Astrocyte (in vitro differentiated cells and primary cell): ENCODE data around the gene GOLGA6L9. TPM values are rescaled to one million over a fixed set of nuclear protein-coding genes. Genes with fewer than 3 reads are reported as not detected.
A peak's percentile ranks its signal among the peaks of the same experiment; 100 is the strongest.
"Not testable (repeated sequence)": the region's sequence is repeated elsewhere in the genome, so short reads cannot be mapped to it uniquely, and the experiment has no call there.

Source experiments
- DNase-seq: peaks from one replicate; pipeline ENCODE4 v3.0.0-alpha.2; 2010; ENCODE audit warnings: low read depth
- FAIRE-seq: peaks from 2 replicates; lab custom pipeline; 2011; peaks lifted over from hg19 to GRCh38; lab: Jason Lieb, UNC
- H2AFZ ChIP-seq: 2 replicates; pipeline ENCODE4 v1.6.0; 2012; ENCODE audit warnings: low read depth, low read length, inconsistent platforms
- H3K27ac ChIP-seq: 2 replicates; pipeline ENCODE4 v1.5.1; 2011; ENCODE audit warnings: low read depth, low read length, inconsistent platforms
- H3K27me3 ChIP-seq: 2 replicates; pipeline ENCODE4 v1.6.0; 2011; ENCODE audit warnings: low read length, inconsistent platforms; ENCODE audit not compliant: insufficient read depth
- H3K36me3 ChIP-seq: 2 replicates; pipeline ENCODE4 v1.5.1; 2011; ENCODE audit warnings: low read length, inconsistent platforms; ENCODE audit not compliant: insufficient read depth
- H3K4me1 ChIP-seq: 2 replicates; pipeline ENCODE4 v1.5.1; 2011; ENCODE audit warnings: low read length, inconsistent platforms; ENCODE audit not compliant: insufficient read depth
- H3K4me2 ChIP-seq: 2 replicates; pipeline ENCODE4 v1.6.0; 2012; ENCODE audit warnings: low read length, inconsistent platforms
- H3K4me3 ChIP-seq: 2 replicates; pipeline ENCODE4 v1.5.1; 2011; ENCODE audit warnings: low read depth, mild to moderate bottlenecking, low read length, inconsistent platforms; ENCODE audit not compliant: insufficient read depth
- H3K79me2 ChIP-seq: 2 replicates; pipeline ENCODE4 v1.6.0; 2012; ENCODE audit warnings: mild to moderate bottlenecking, low read length, inconsistent platforms; ENCODE audit not compliant: insufficient read depth
- H3K9ac ChIP-seq: 2 replicates; pipeline ENCODE4 v1.6.0; 2012; ENCODE audit warnings: mild to moderate bottlenecking, low read length, inconsistent platforms
- H3K9me3 ChIP-seq: 2 replicates; pipeline ENCODE4 v1.5.1; 2012; ENCODE audit warnings: low read depth, mild to moderate bottlenecking, low read length, inconsistent platforms; ENCODE audit not compliant: insufficient read depth
- H4K20me1 ChIP-seq: 2 replicates; pipeline ENCODE4 v1.6.0; 2012; ENCODE audit warnings: low read length, inconsistent platforms; ENCODE audit not compliant: insufficient read depth
- H3K27ac Mint-ChIP-seq: one replicate; pipeline ENCODE4 v1.8.0; 2021; ENCODE audit warnings: mild to moderate bottlenecking, mixed read lengths; ENCODE audit not compliant: unreplicated experiment
- H3K27me3 Mint-ChIP-seq: one replicate; pipeline ENCODE4 v1.8.0; 2021; ENCODE audit warnings: low read depth, mixed read lengths; ENCODE audit not compliant: unreplicated experiment
- H3K36me3 Mint-ChIP-seq: one replicate; pipeline ENCODE4 v1.8.0; 2021; ENCODE audit warnings: low read depth, mixed read lengths; ENCODE audit not compliant: unreplicated experiment
- H3K4me1 Mint-ChIP-seq: one replicate; pipeline ENCODE4 v1.8.0; 2021; ENCODE audit warnings: low read depth, mixed read lengths; ENCODE audit not compliant: unreplicated experiment
- H3K4me3 Mint-ChIP-seq: one replicate; pipeline ENCODE4 v1.8.0; 2021; ENCODE audit warnings: mild to moderate bottlenecking, moderate library complexity, mixed read lengths; ENCODE audit not compliant: unreplicated experiment
- H3K9me3 Mint-ChIP-seq: one replicate; pipeline ENCODE4 v1.8.0; 2021; ENCODE audit warnings: mild to moderate bottlenecking, mixed read lengths; ENCODE audit not compliant: unreplicated experiment
- EZH2 ChIP-seq: IDR thresholded peaks from 2 replicates; pipeline ENCODE4 v1.6.1; 2012; ENCODE audit warnings: mild to moderate bottlenecking, low read length, inconsistent platforms; ENCODE audit not compliant: insufficient read depth
- total RNA-seq: library from RNA; stranded (reverse); gene quantifications from 2 replicates; pipeline ENCODE4 v1.2.1, GENCODE V29; 2021
- TF ChIP-seq, protein P1 (sequence below): IDR thresholded peaks from 2 replicates; pipeline ENCODE4 v1.5.1; 2011; ENCODE audit warnings: low read depth, mild to moderate bottlenecking, inconsistent platforms, low read length, moderate library complexity; ENCODE audit not compliant: insufficient read depth

The GOLGA6L9 gene
- total RNA-seq, 1 donor from 2014 or later: 5.2 TPM

DNA sequence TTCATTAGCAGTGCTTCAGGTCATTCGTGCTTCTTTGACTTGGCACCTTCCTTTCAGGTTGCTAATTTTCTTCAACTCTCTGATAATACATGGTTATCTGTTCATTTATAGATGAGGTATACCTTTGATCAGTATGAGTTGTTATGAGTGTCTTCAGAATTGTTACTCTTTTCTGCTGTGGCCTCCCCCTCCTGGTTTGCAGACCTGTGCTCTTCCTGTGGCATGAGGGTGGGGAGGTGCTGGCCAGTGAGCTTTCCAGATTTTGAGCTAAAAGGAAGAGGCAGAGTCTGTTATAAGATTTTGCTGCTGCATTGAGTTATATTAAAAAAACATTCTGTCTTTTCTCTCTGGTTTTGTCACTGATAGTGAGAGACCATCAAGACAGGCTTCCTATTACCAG lies 30.8 kb upstream of the GOLGA6L9 start:
- no peak overlapping the region for H3K4me3 ChIP-seq
- FAIRE-seq: no peak
- no peaks in the 10 kb centered on the region for H3K36me3 ChIP-seq
- H2AFZ ChIP-seq: no peak overlapping the region
- H3K9ac ChIP-seq: no peak overlapping the region
- Mint-ChIP-seq H3K4me1 (peaks cover 29% of the 10 kb centered on the region), H3K27ac (no peak overlapping the region), H3K36me3 (peaks cover 6% of the 10 kb centered on the region), H3K4me3 (no peak overlapping the region), H3K9me3 (no peaks in the 10 kb centered on the region), H3K27me3 (no peaks in the 10 kb centered on the region)
- TF ChIP-seq EZH2: no peak
- TF ChIP-seq, protein P1, sequence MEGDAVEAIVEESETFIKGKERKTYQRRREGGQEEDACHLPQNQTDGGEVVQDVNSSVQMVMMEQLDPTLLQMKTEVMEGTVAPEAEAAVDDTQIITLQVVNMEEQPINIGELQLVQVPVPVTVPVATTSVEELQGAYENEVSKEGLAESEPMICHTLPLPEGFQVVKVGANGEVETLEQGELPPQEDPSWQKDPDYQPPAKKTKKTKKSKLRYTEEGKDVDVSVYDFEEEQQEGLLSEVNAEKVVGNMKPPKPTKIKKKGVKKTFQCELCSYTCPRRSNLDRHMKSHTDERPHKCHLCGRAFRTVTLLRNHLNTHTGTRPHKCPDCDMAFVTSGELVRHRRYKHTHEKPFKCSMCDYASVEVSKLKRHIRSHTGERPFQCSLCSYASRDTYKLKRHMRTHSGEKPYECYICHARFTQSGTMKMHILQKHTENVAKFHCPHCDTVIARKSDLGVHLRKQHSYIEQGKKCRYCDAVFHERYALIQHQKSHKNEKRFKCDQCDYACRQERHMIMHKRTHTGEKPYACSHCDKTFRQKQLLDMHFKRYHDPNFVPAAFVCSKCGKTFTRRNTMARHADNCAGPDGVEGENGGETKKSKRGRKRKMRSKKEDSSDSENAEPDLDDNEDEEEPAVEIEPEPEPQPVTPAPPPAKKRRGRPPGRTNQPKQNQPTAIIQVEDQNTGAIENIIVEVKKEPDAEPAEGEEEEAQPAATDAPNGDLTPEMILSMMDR: no peak
- no peaks in the 10 kb centered on the region for H4K20me1 ChIP-seq
- peaks cover 2% of the 10 kb centered on the region for H3K4me1 ChIP-seq
- H3K27ac ChIP-seq: no peak overlapping the region
- no peaks in the 10 kb centered on the region for H3K27me3 ChIP-seq
- no peak overlapping the region for H3K4me2 ChIP-seq
- no peak for DNase-seq
- H3K9me3 ChIP-seq: no peaks in the 10 kb centered on the region
- H3K79me2 ChIP-seq: peaks cover 12% of the 10 kb centered on the region

DNA sequence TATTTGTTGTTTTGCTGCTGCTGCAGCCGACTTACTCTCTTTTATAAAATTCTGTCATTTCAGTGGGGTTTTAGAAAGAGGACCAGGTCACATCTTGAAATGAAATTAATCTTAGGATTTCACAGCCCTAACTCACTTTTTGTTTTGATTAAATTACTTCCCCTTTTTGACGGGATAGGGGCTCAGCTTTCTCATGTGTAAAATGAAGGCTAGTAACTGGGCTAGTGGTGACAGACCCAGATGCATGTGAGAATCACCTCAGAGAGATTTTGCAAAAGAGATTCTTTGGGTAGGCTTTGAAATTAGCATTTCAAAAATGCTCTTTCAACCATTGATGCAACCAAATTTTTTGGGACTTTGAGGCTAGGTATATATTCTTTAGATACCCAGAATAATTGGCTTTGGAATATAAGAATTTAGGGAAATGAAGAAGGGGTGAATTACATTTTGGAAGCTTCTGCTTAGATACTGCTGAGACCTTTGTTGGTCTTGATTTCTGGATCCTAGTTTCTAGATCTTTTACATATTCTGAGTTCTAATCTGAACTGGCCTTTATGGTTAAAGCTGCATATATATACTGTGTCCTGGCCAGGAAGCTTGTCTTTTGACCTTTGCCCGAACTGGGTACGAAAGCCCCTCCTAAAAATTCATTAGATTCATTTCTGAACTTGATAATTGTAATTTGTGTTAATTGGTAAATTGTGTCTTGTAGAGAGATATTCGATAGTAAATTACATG lies 30.1 kb upstream of the GOLGA6L9 start:
- DNase-seq, H3K36me3 Mint-ChIP-seq: not testable (repeated sequence)

DNA sequence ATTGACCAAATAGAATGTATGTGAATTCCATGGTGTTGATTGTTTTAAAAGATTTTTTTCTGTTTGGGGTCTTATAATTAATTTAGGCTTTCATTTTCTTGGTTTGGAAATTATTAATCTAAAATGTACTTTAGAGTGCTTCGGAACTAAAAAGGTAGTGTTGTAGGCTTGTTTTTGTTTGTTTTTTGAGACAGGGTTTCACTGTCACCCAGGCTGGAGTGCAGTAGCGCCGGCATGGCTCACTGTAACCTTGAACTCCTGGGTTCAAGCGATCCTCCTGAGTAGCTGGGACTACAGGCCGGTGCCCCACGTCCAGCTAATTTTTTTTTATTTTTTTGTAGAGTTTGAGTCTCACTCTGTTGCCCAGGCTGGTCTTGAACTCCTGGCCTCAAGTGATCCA lies 27.7 kb upstream of the GOLGA6L9 start:
- not testable (repeated sequence) for H3K79me2 ChIP-seq

More for the DNA sequence above, 30.1 kb upstream of the GOLGA6L9 start:
- H4K20me1 ChIP-seq, H3K27me3 ChIP-seq, FAIRE-seq, H3K36me3 ChIP-seq, H3K9me3 Mint-ChIP-seq, H3K9ac ChIP-seq, H3K9me3 ChIP-seq, H2AFZ ChIP-seq, H3K27ac ChIP-seq, H3K27me3 Mint-ChIP-seq, H3K27ac Mint-ChIP-seq, H3K4me2 ChIP-seq, H3K4me3 Mint-ChIP-seq, H3K4me1 ChIP-seq, H3K4me3 ChIP-seq: not testable (repeated sequence)
- peaks cover 27% of the 10 kb centered on the region for H3K4me1 Mint-ChIP-seq
- H3K79me2 ChIP-seq: peaks cover 12% of the 10 kb centered on the region

DNA sequence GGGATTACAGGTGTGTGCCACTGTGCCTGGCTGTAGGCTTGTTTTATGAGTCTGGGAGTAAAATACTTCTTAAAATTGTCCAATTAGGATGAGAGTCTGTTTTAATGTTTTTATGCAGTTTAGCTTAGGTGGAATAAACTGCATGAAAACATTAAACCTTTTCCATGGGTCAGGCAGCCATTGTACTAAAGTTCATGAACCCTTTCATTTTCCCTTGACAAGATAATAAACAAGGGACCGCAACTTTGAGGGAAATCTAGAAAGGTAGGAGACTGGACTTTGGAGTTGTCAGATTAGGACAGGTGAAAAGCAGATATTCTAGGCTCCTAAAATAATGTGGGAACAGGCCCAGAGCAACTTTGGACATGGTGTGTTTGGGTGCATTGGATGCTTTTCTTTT lies 27.3 kb upstream of the GOLGA6L9 start:
- H2AFZ ChIP-seq, DNase-seq, H3K27ac Mint-ChIP-seq, H3K27me3 Mint-ChIP-seq, H3K4me3 ChIP-seq, H3K27ac ChIP-seq, H3K4me3 Mint-ChIP-seq, H3K9me3 Mint-ChIP-seq, H3K27me3 ChIP-seq, H3K4me2 ChIP-seq, H3K9ac ChIP-seq, H4K20me1 ChIP-seq, H3K4me1 ChIP-seq, H3K36me3 ChIP-seq, FAIRE-seq, H3K9me3 ChIP-seq, H3K79me2 ChIP-seq: not testable (repeated sequence)
- Mint-ChIP-seq H3K36me3 (peaks cover 14% of the 10 kb centered on the region), H3K4me1 (peaks cover 13% of the 10 kb centered on the region)

More for the DNA sequence above, 27.7 kb upstream of the GOLGA6L9 start:
- H2AFZ ChIP-seq, FAIRE-seq, H3K36me3 ChIP-seq, H3K4me1 ChIP-seq, H3K4me2 ChIP-seq, H3K9ac ChIP-seq, H3K27ac ChIP-seq, H3K27ac Mint-ChIP-seq, H3K9me3 ChIP-seq, H4K20me1 ChIP-seq, H3K27me3 Mint-ChIP-seq, H3K27me3 ChIP-seq, H3K4me3 Mint-ChIP-seq, H3K9me3 Mint-ChIP-seq, H3K4me3 ChIP-seq, DNase-seq: not testable (repeated sequence)
- peaks cover 15% of the 10 kb centered on the region for H3K4me1 Mint-ChIP-seq
- peaks cover 14% of the 10 kb centered on the region for H3K36me3 Mint-ChIP-seq

DNA sequence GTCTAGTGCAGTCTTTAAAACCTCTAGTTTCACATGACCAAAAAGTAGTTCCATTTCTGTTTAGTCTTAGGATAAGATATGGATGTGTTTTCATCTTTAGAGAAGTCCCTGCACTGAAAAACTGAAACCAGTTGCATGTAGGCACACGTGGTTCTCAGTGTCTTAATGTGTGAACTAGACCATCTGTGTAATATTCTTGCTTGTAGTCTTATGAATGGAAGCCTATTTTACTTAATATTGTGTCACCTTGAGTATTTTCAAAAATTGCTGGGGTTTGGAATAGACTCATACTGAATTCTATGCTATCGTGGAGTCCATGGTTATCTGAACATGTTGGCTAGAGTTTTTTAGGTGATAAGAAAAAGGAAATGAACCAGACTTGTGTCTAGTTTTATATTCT lies 23.4 kb upstream of the GOLGA6L9 start:
- not testable (repeated sequence) for H3K4me1 ChIP-seq, H3K27ac Mint-ChIP-seq, H3K9me3 ChIP-seq, H3K27ac ChIP-seq, H3K9ac ChIP-seq, H4K20me1 ChIP-seq, FAIRE-seq, H3K27me3 Mint-ChIP-seq, H3K27me3 ChIP-seq, H3K4me2 ChIP-seq, H3K4me3 Mint-ChIP-seq, H3K36me3 ChIP-seq, H3K4me3 ChIP-seq, H3K79me2 ChIP-seq, H3K4me1 Mint-ChIP-seq, H2AFZ ChIP-seq, H3K9me3 Mint-ChIP-seq
- peak; percentile 31 for DNase-seq
- H3K36me3 Mint-ChIP-seq: peaks cover 14% of the 10 kb centered on the region
